Stimulated activated effector memory CD8-positive, alpha-beta T cell treated with anti-CD3 and anti-CD28 coated beads, Interleukin-12 subunit alpha, Interleukin-12 subunit beta, amount 100 ng/mL, for 72 hours (primary cell): ENCODE results near the gene ACHE.
A peak's percentile ranks its signal among the peaks of the same experiment; 100 is the strongest.
"Not testable (repeated sequence)": the region's sequence is repeated elsewhere in the genome, so short reads cannot be mapped to it uniquely, and the experiment has no call there.

Source experiments
- ATAC-seq: fragments of 150-1000 bp; cut with Tn5 transposase; 2 replicates; pipeline ENCODE4 v1.10.0; 2021
- DNase-seq, 2 donors: peaks; one replicate each; pipeline ENCODE4 v3.0.0; 2021 to 2022; ENCODE audit warnings: low spot score in 2 of 2
- H3K27ac Mint-ChIP-seq: one replicate; pipeline ENCODE4 v1.8.0; 2022; ENCODE audit warnings: mild to moderate bottlenecking, mixed read lengths
- H3K36me3 Mint-ChIP-seq: one replicate; pipeline ENCODE4 v1.8.0; 2022; ENCODE audit warnings: mild to moderate bottlenecking, mixed read lengths
- H3K4me1 Mint-ChIP-seq: one replicate; pipeline ENCODE4 v1.8.0; 2022; ENCODE audit warnings: mixed read lengths
- H3K4me3 Mint-ChIP-seq: one replicate; pipeline ENCODE4 v1.8.0; 2022; ENCODE audit warnings: mild to moderate bottlenecking, mixed read lengths
- H3K9me3 Mint-ChIP-seq: one replicate; pipeline ENCODE4 v1.8.0; 2022; ENCODE audit warnings: mixed read lengths

ACHE gene

GRCh38 chr7:100864263-100864845 is 31.3 kb downstream of the ACHE start:
- no peaks in the 10 kb centered on the region for H3K9me3 Mint-ChIP-seq
- H3K4me1 Mint-ChIP-seq, result peaks cover 6% of the 10 kb centered on the region
- no peak overlapping the region for H3K27ac Mint-ChIP-seq
- no peak for ATAC-seq
- no peak for DNase-seq
- no peak overlapping the region for H3K4me3 Mint-ChIP-seq
- H3K36me3 Mint-ChIP-seq, result peaks cover 58% of the 10 kb centered on the region

- H3K4me1 Mint-ChIP-seq, result peaks cover 6% of the 10 kb centered on the region
- no peak overlapping the region for H3K4me3 Mint-ChIP-seq
- H3K36me3 Mint-ChIP-seq, result peaks cover 65% of the 10 kb centered on the region
- H3K27ac Mint-ChIP-seq, result no peak overlapping the region
- H3K9me3 Mint-ChIP-seq, result no peaks in the 10 kb centered on the region
- no peak for DNase-seq
- no peak for ATAC-seq
These were observed 32.2 kb downstream of the ACHE start for GRCh38 chr7:100863406-100863950.

- peaks cover 71% of the 10 kb centered on the region for H3K36me3 Mint-ChIP-seq
These were observed 34.1 kb downstream of the ACHE start for GRCh38 chr7:100861616-100861985.

GRCh38 chr7:100860702-100861615 is 34.7 kb downstream of the ACHE start:
- Mint-ChIP-seq H3K27ac (no peak overlapping the region), H3K36me3 (peaks cover 71% of the 10 kb centered on the region), H3K4me1 (peaks cover 6% of the 10 kb centered on the region), H3K9me3 (no peaks in the 10 kb centered on the region), H3K4me3 (no peak overlapping the region)
- ATAC-seq (no peak), DNase-seq (no peak)

More at GRCh38 chr7:100861616-100861985, 34.1 kb downstream of the ACHE start:
- Mint-ChIP-seq H3K27ac (no peak overlapping the region), H3K4me3 (no peak overlapping the region), H3K4me1 (peaks cover 6% of the 10 kb centered on the region), H3K9me3 (no peaks in the 10 kb centered on the region)
- no peak for ATAC-seq
- no peak for DNase-seq

- no peak for ATAC-seq
- peaks cover 64% of the 10 kb centered on the region for H3K36me3 Mint-ChIP-seq
- H3K9me3 Mint-ChIP-seq, result no peaks in the 10 kb centered on the region
- DNase-seq, result no peak
- H3K4me1 Mint-ChIP-seq, result peaks cover 13% of the 10 kb centered on the region
- H3K27ac Mint-ChIP-seq, result no peak overlapping the region
- no peak overlapping the region for H3K4me3 Mint-ChIP-seq
These were observed 35.8 kb downstream of the ACHE start for GRCh38 chr7:100859856-100860255.

- DNase-seq (no peak), ATAC-seq (no peak)
- H3K4me1 Mint-ChIP-seq, result peaks cover 38% of the 10 kb centered on the region
- H3K27ac Mint-ChIP-seq, result peak overlapping the region; percentile 71
- H3K36me3 Mint-ChIP-seq, result peaks cover 41% of the 10 kb centered on the region
- no peak overlapping the region for H3K4me3 Mint-ChIP-seq
- no peaks in the 10 kb centered on the region for H3K9me3 Mint-ChIP-seq
These were observed 38.8 kb downstream of the ACHE start for GRCh38 chr7:100856871-100857282.

GRCh38 chr7:100855515-100855914 is 40.2 kb downstream of the ACHE start:
- DNase-seq (no peak), ATAC-seq (no peak)
- no peaks in the 10 kb centered on the region for H3K9me3 Mint-ChIP-seq
- no peak overlapping the region for H3K4me3 Mint-ChIP-seq
- H3K36me3 Mint-ChIP-seq, result peaks cover 31% of the 10 kb centered on the region
- peaks cover 41% of the 10 kb centered on the region for H3K4me1 Mint-ChIP-seq
- H3K27ac Mint-ChIP-seq, result peak overlapping the region; percentile 35

GRCh38 chr7:100854899-100855298 is 40.8 kb downstream of the ACHE start:
- not testable (repeated sequence) for H3K4me3 Mint-ChIP-seq, H3K27ac Mint-ChIP-seq
- H3K36me3 Mint-ChIP-seq, result peaks cover 24% of the 10 kb centered on the region

GRCh38 chr7:100854146-100854895 is 41.4 kb downstream of the ACHE start:
- Mint-ChIP-seq H3K27ac (no peak overlapping the region), H3K4me1 (peaks cover 41% of the 10 kb centered on the region), H3K9me3 (no peaks in the 10 kb centered on the region), H3K4me3 (peak overlapping the region; percentile 88), H3K36me3 (peaks cover 19% of the 10 kb centered on the region)
- DNase-seq, result no peak
- ATAC-seq, result no peak

More at GRCh38 chr7:100854899-100855298, 40.8 kb downstream of the ACHE start:
- peaks cover 41% of the 10 kb centered on the region for H3K4me1 Mint-ChIP-seq
- not testable (repeated sequence) for DNase-seq, ATAC-seq, H3K9me3 Mint-ChIP-seq

GRCh38 chr7:100852048-100852872 is 43.4 kb downstream of the ACHE start, which contains the start of gene SLC12A9:
TSS of gene SLC12A9 (plus strand) at chr7:100852713. CDS start at chr7:100854198, 1,485 bp downstream.
- DNase-seq (peak; percentile 81 to 93), ATAC-seq (peak; percentile 99)
- Mint-ChIP-seq H3K4me3 (peak within 1 kb of the TSS; percentile 88), H3K9me3 (no peaks in the 10 kb centered on the region), H3K27ac (no peak within 1 kb of the TSS), H3K36me3 (peaks cover 11% of the 10 kb centered on the region), H3K4me1 (peaks cover 39% of the 10 kb centered on the region)

- no peak overlapping the region for H3K27ac Mint-ChIP-seq
- no peak for DNase-seq
- H3K9me3 Mint-ChIP-seq, result no peaks in the 10 kb centered on the region
- H3K4me3 Mint-ChIP-seq, result no peak overlapping the region
- H3K36me3 Mint-ChIP-seq, result no peaks in the 10 kb centered on the region
- ATAC-seq, result no peak
- H3K4me1 Mint-ChIP-seq, result peaks cover 8% of the 10 kb centered on the region
These were observed 48.3 kb downstream of the ACHE start for GRCh38 chr7:100847360-100847759.

GRCh38 chr7:100840470-100841100 is 55.1 kb downstream of the ACHE start:
- Mint-ChIP-seq H3K36me3 (no peaks in the 10 kb centered on the region), H3K9me3 (no peaks in the 10 kb centered on the region), H3K4me1 (peaks cover 14% of the 10 kb centered on the region), H3K4me3 (no peak overlapping the region), H3K27ac (no peak overlapping the region)
- ATAC-seq, result no peak
- no peak for DNase-seq
